Effector CD4-positive, alpha-beta T cell (primary cell): ENCODE data around the gene ACOT2.

Source experiments
- DNase-seq: peaks from one replicate; pipeline ENCODE4 v3.0.0-alpha.2; 2020

ACOT2 gene

DNA sequence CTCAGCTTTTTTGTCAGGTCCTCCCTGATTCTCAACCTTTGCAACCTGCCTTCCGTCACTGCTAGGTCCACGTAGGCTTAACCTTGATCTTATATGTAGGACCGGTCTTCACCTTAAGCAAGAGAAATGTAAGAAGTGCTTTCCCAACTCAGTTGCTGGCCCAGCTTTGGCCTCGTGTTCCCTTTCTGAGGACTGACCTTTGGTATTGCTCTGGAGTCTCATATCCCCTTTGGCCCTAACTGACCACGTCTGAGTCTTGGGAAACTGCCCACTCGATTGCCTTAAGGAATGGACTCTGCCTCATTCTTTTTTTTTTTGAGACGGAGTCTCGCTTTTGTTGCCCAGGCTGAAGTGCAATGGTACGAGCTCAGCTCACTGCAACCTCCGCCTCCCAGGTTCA, 51.3 kb downstream of the ACOT2 start:
- DNase-seq: no peak

DNA sequence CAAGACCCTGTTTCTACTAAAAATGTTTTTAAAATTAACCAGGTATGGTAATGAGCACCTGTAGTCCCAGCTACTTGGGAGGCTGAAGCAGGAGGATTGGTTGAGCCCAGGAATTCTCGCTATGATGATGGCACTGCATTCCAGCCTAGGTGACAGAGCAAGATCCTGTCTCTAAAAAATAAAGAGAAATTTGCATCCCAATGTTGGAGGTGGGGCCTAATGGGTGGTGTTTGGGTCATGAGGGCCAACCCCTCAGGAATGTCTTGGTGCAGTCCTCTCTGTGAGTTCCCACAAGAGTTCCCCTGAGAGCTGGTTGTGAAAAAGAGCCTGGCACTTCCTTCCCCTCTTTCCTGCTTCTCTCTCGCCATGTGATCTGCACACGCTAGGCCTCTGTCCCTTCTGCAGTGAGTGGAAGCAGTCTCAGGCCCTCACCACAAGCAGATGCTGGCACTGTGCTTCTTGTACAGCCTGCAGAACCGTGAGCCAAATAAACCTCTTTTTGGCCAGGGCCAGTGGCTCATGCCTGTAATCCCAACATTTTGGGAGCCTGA, 54.6 kb downstream of the ACOT2 start:
- DNase-seq: no peak
